ENCODE results near the gene CCL8.
A peak's percentile ranks its signal among the peaks of the same experiment; 100 is the strongest.

The CCL8 gene

GRCh38 chr17:34361478-34362061, 42.3 kb downstream of the CCL8 start:
- H3K4me3 Mint-ChIP-seq = no peak overlapping the region
- H3K4me1 Mint-ChIP-seq = no peaks in the 10 kb centered on the region
- H3K9me3 Mint-ChIP-seq = no peaks in the 10 kb centered on the region
- peaks cover 28% of the 10 kb centered on the region for H3K27me3 Mint-ChIP-seq
- ATAC-seq (replicated peaks; ENCODE audit: extremely low read depth, poor library complexity, severe bottlenecking) = peak; percentile 28
- H3K36me3 Mint-ChIP-seq (ENCODE audit: insufficient read depth) = no peaks in the 10 kb centered on the region
- peak in 1 of 2 donors; percentile 34 for DNase-seq (ENCODE audit: low spot score in 2 of 2)
- H3K27ac Mint-ChIP-seq (ENCODE audit: low read depth) = no peak overlapping the region

GRCh38 chr17:34363183-34363661, 44.0 kb downstream of the CCL8 start, which contains the start of gene CCL1:
TSS of gene CCL1 (minus strand) at chr17:34363233. CDS start at chr17:34363161, 72 bp downstream.
- ATAC-seq (replicated peaks; ENCODE audit: extremely low read depth, poor library complexity, severe bottlenecking) = no peak
- Mint-ChIP-seq H3K4me1 (no peaks in the 10 kb centered on the region), H3K4me3 (no peak within 1 kb of the TSS), H3K27me3 (peaks cover 28% of the 10 kb centered on the region), H3K36me3 (ENCODE audit: insufficient read depth) (no peaks in the 10 kb centered on the region), H3K9me3 (no peaks in the 10 kb centered on the region), H3K27ac (ENCODE audit: low read depth) (no peak within 1 kb of the TSS)
- DNase-seq (ENCODE audit: low spot score in 2 of 2) = no peak

GRCh38 chr17:34364751-34365150, 45.5 kb downstream of the CCL8 start:
- no peak for ATAC-seq (replicated peaks; ENCODE audit: extremely low read depth, poor library complexity, severe bottlenecking)

GRCh38 chr17:34365340-34365739, 46.1 kb downstream of the CCL8 start:
- ATAC-seq (replicated peaks; ENCODE audit: extremely low read depth, poor library complexity, severe bottlenecking) (no peak), DNase-seq (ENCODE audit: low spot score in 2 of 2) (no peak)
- Mint-ChIP-seq H3K36me3 (ENCODE audit: insufficient read depth) (no peaks in the 10 kb centered on the region), H3K9me3 (no peaks in the 10 kb centered on the region), H3K27ac (ENCODE audit: low read depth) (no peak overlapping the region), H3K27me3 (peaks cover 28% of the 10 kb centered on the region), H3K4me3 (no peak overlapping the region), H3K4me1 (no peaks in the 10 kb centered on the region)

More at GRCh38 chr17:34364751-34365150, 45.5 kb downstream of the CCL8 start:
- Mint-ChIP-seq H3K36me3 (ENCODE audit: insufficient read depth) (no peaks in the 10 kb centered on the region), H3K27me3 (peaks cover 28% of the 10 kb centered on the region), H3K4me1 (no peaks in the 10 kb centered on the region), H3K4me3 (no peak overlapping the region), H3K9me3 (no peaks in the 10 kb centered on the region), H3K27ac (ENCODE audit: low read depth) (no peak overlapping the region)
- no peak for DNase-seq (ENCODE audit: low spot score in 2 of 2)

GRCh38 chr17:34366010-34366409, 46.8 kb downstream of the CCL8 start:
- DNase-seq (ENCODE audit: low spot score in 2 of 2) (no peak), ATAC-seq (replicated peaks; ENCODE audit: extremely low read depth, poor library complexity, severe bottlenecking) (no peak)
- no peaks in the 10 kb centered on the region for H3K9me3 Mint-ChIP-seq
- H3K4me1 Mint-ChIP-seq = no peaks in the 10 kb centered on the region
- no peaks in the 10 kb centered on the region for H3K36me3 Mint-ChIP-seq (ENCODE audit: insufficient read depth)
- peaks cover 28% of the 10 kb centered on the region for H3K27me3 Mint-ChIP-seq
- no peak overlapping the region for H3K4me3 Mint-ChIP-seq
- no peak overlapping the region for H3K27ac Mint-ChIP-seq (ENCODE audit: low read depth)

- Mint-ChIP-seq H3K27me3 (peaks cover 28% of the 10 kb centered on the region), H3K27ac (ENCODE audit: low read depth) (no peak overlapping the region), H3K9me3 (no peaks in the 10 kb centered on the region), H3K4me1 (no peaks in the 10 kb centered on the region), H3K36me3 (ENCODE audit: insufficient read depth) (no peaks in the 10 kb centered on the region), H3K4me3 (no peak overlapping the region)
- ATAC-seq (replicated peaks; ENCODE audit: extremely low read depth, poor library complexity, severe bottlenecking) (no peak), DNase-seq (ENCODE audit: low spot score in 2 of 2) (no peak)
Measured at GRCh38 chr17:34366529-34367107, 47.4 kb downstream of the CCL8 start.

- Mint-ChIP-seq H3K27me3 (peaks cover 24% of the 10 kb centered on the region), H3K4me3 (no peak overlapping the region), H3K36me3 (ENCODE audit: insufficient read depth) (no peaks in the 10 kb centered on the region), H3K27ac (ENCODE audit: low read depth) (no peak overlapping the region), H3K4me1 (no peaks in the 10 kb centered on the region), H3K9me3 (no peaks in the 10 kb centered on the region)
- ATAC-seq (replicated peaks; ENCODE audit: extremely low read depth, poor library complexity, severe bottlenecking) = no peak
- DNase-seq (ENCODE audit: low spot score in 2 of 2) = no peak
Measured at GRCh38 chr17:34367486-34368195, 48.4 kb downstream of the CCL8 start.

- Mint-ChIP-seq H3K4me3 (no peak overlapping the region), H3K9me3 (no peaks in the 10 kb centered on the region), H3K27me3 (peaks cover 17% of the 10 kb centered on the region), H3K27ac (ENCODE audit: low read depth) (no peak overlapping the region), H3K36me3 (ENCODE audit: insufficient read depth) (no peaks in the 10 kb centered on the region), H3K4me1 (no peaks in the 10 kb centered on the region)
- DNase-seq (ENCODE audit: low spot score in 2 of 2) = no peak
- ATAC-seq (replicated peaks; ENCODE audit: extremely low read depth, poor library complexity, severe bottlenecking) = no peak
Measured at GRCh38 chr17:34368196-34368945, 49.1 kb downstream of the CCL8 start.

GRCh38 chr17:34368946-34369500, 49.8 kb downstream of the CCL8 start:
- no peaks in the 10 kb centered on the region for H3K9me3 Mint-ChIP-seq
- no peaks in the 10 kb centered on the region for H3K36me3 Mint-ChIP-seq (ENCODE audit: insufficient read depth)
- ATAC-seq (replicated peaks; ENCODE audit: extremely low read depth, poor library complexity, severe bottlenecking) (no peak), DNase-seq (ENCODE audit: low spot score in 2 of 2) (no peak)
- H3K4me3 Mint-ChIP-seq = no peak overlapping the region
- H3K4me1 Mint-ChIP-seq = no peaks in the 10 kb centered on the region
- peaks cover 13% of the 10 kb centered on the region for H3K27me3 Mint-ChIP-seq
- no peak overlapping the region for H3K27ac Mint-ChIP-seq (ENCODE audit: low read depth)

- DNase-seq (ENCODE audit: low spot score in 2 of 2) (no peak), ATAC-seq (replicated peaks; ENCODE audit: extremely low read depth, poor library complexity, severe bottlenecking) (no peak)
- Mint-ChIP-seq H3K9me3 (no peaks in the 10 kb centered on the region), H3K27me3 (peaks cover 13% of the 10 kb centered on the region), H3K4me1 (no peaks in the 10 kb centered on the region), H3K36me3 (ENCODE audit: insufficient read depth) (no peaks in the 10 kb centered on the region), H3K27ac (ENCODE audit: low read depth) (no peak overlapping the region), H3K4me3 (no peak overlapping the region)
Measured at GRCh38 chr17:34369571-34369970, 50.3 kb downstream of the CCL8 start.

GRCh38 chr17:34370376-34370996, 51.3 kb downstream of the CCL8 start:
- DNase-seq (ENCODE audit: low spot score in 2 of 2) = no peak
- H3K27ac Mint-ChIP-seq (ENCODE audit: low read depth) = no peak overlapping the region
- no peak overlapping the region for H3K4me3 Mint-ChIP-seq

GRCh38 chr17:34370997-34371395, 51.8 kb downstream of the CCL8 start:
- ATAC-seq (replicated peaks; ENCODE audit: extremely low read depth, poor library complexity, severe bottlenecking) = no peak
- no peak overlapping the region for H3K27ac Mint-ChIP-seq (ENCODE audit: low read depth)
- no peaks in the 10 kb centered on the region for H3K36me3 Mint-ChIP-seq (ENCODE audit: insufficient read depth)

More at GRCh38 chr17:34370376-34370996, 51.3 kb downstream of the CCL8 start:
- H3K4me1 Mint-ChIP-seq = no peaks in the 10 kb centered on the region
- H3K36me3 Mint-ChIP-seq (ENCODE audit: insufficient read depth) = no peaks in the 10 kb centered on the region
- H3K27me3 Mint-ChIP-seq = peaks cover 5% of the 10 kb centered on the region
- no peak for ATAC-seq (replicated peaks; ENCODE audit: extremely low read depth, poor library complexity, severe bottlenecking)
- H3K9me3 Mint-ChIP-seq = no peaks in the 10 kb centered on the region

More at GRCh38 chr17:34370997-34371395, 51.8 kb downstream of the CCL8 start:
- no peak for DNase-seq (ENCODE audit: low spot score in 2 of 2)
- Mint-ChIP-seq H3K4me3 (no peak overlapping the region), H3K9me3 (no peaks in the 10 kb centered on the region), H3K4me1 (no peaks in the 10 kb centered on the region), H3K27me3 (no peaks in the 10 kb centered on the region)

Measured in central memory CD8-positive, alpha-beta T cell (primary cell).